Measurements from ENCODE around the gene ZNRF3.
"Not testable (repeated sequence)": the region's sequence is repeated elsewhere in the genome, so short reads cannot be mapped to it uniquely, and the experiment has no call there.

Gene ZNRF3

DNA sequence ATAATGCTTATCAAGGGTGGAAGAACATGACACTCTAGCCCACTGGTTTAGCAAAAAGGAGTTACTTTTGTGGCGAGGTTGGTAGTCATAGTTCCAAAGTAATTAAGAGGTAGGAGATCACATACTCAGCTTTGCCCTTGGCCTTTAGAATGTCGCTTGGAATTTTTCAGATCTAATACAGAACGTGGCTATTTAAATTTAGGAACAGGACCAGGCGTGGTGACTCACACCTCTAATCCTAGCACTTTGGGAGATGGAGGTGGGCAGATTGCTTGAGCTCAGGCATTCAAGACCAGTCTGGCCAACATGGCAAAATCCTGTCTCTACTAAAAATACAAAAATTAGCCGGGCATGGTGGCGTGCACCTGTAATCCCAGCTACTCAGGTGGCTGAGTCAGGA, 26.1 kb upstream of the ZNRF3 start:
- TF ChIP-seq CTCF (IDR thresholded peaks at IDR 0.05; ENCODE audit: insufficient read depth, low read length, poor library complexity, severe bottlenecking), result no peak
- no peak for TF ChIP-seq EZH2phosphoT487 (conservative IDR thresholded peaks at IDR 0.05; ENCODE audit: low read length)
- Histone ChIP-seq H3F3A (ENCODE audit: insufficient read depth) (no peaks in the 10 kb centered on the region), H3K27ac (ENCODE audit: low read depth, low read length) (no peak overlapping the region)

GRCh38 chr22:28864878-28865596, 18.3 kb upstream of the ZNRF3 start:
- Histone ChIP-seq H3K27me3 (ENCODE audit: low read length) (no peaks in the 10 kb centered on the region), H3K9me2 (replicated peaks; ENCODE audit: insufficient read depth, low read length) (no peaks in the 10 kb centered on the region)

More for the DNA sequence above, 26.1 kb upstream of the ZNRF3 start:
- Histone ChIP-seq H3K9me3 (ENCODE audit: insufficient read depth, low read length) (no peaks in the 10 kb centered on the region), H3K4me2 (ENCODE audit: low read depth, low read length, poor library complexity, severe bottlenecking) (no peak overlapping the region), H2AFZ (ENCODE audit: low read depth, low read length, severe bottlenecking) (no peak overlapping the region), H3K27me3 (ENCODE audit: low read length) (no peaks in the 10 kb centered on the region), H3K9me2 (replicated peaks; ENCODE audit: insufficient read depth, low read length) (no peaks in the 10 kb centered on the region), H4K20me1 (ENCODE audit: low read depth, low read length) (no peaks in the 10 kb centered on the region), H3K79me2 (ENCODE audit: insufficient read depth, low read length) (no peaks in the 10 kb centered on the region), H3K9ac (ENCODE audit: low read length) (no peak overlapping the region), H3K36me3 (ENCODE audit: low read length) (no peaks in the 10 kb centered on the region), H3K4me3 (ENCODE audit: insufficient read depth, low read length, poor library complexity, severe bottlenecking) (no peak overlapping the region)

DNA sequence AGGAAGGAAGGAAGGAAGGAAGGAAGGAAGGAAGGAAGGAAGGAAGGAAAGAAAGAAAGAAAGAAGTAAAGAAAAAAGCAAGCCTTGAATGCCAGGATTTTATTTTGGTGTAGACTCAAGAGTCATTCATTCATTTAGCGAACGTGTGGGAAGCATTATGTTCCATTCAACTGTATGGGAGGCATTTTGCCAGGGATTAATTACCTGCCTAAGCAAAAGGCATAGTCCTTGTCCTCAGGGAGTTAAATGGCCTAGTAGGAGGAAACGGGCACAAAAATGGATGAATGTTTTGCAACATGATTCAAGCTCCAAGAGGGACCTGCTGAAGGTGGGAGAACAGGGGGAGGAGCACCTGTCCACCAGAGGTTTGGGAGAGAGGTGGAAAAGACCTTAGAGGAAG, 16.2 kb upstream of the ZNRF3 start:
- Histone ChIP-seq H4K20me1 (ENCODE audit: low read depth, low read length) (no peaks in the 10 kb centered on the region), H3K79me2 (ENCODE audit: insufficient read depth, low read length) (no peaks in the 10 kb centered on the region), H3K4me2 (ENCODE audit: low read depth, low read length, poor library complexity, severe bottlenecking) (no peak overlapping the region), H2AFZ (ENCODE audit: low read depth, low read length, severe bottlenecking) (no peak overlapping the region), H3K27me3 (ENCODE audit: low read length) (no peaks in the 10 kb centered on the region), H3K27ac (ENCODE audit: low read depth, low read length) (no peak overlapping the region), H3K9ac (ENCODE audit: low read length) (no peak overlapping the region), H3K36me3 (ENCODE audit: low read length) (no peaks in the 10 kb centered on the region), H3F3A (ENCODE audit: insufficient read depth) (no peaks in the 10 kb centered on the region), H3K4me3 (ENCODE audit: insufficient read depth, low read length, poor library complexity, severe bottlenecking) (no peak overlapping the region), H3K9me2 (replicated peaks; ENCODE audit: insufficient read depth, low read length) (no peaks in the 10 kb centered on the region), H3K9me3 (ENCODE audit: insufficient read depth, low read length) (no peaks in the 10 kb centered on the region)
- TF ChIP-seq CTCF (IDR thresholded peaks at IDR 0.05; ENCODE audit: insufficient read depth, low read length, poor library complexity, severe bottlenecking) (no peak), EZH2phosphoT487 (conservative IDR thresholded peaks at IDR 0.05; ENCODE audit: low read length) (no peak)

More at GRCh38 chr22:28864878-28865596, 18.3 kb upstream of the ZNRF3 start:
- H3K27ac ChIP-seq (ENCODE audit: low read depth, low read length), result no peak overlapping the region
- no peaks in the 10 kb centered on the region for H4K20me1 ChIP-seq (ENCODE audit: low read depth, low read length)
- TF ChIP-seq CTCF (IDR thresholded peaks at IDR 0.05; ENCODE audit: insufficient read depth, low read length, poor library complexity, severe bottlenecking) (no peak), EZH2phosphoT487 (conservative IDR thresholded peaks at IDR 0.05; ENCODE audit: low read length) (no peak)
- no peak overlapping the region for H3K9ac ChIP-seq (ENCODE audit: low read length)
- no peak overlapping the region for H3K4me2 ChIP-seq (ENCODE audit: low read depth, low read length, poor library complexity, severe bottlenecking)
- H2AFZ ChIP-seq (ENCODE audit: low read depth, low read length, severe bottlenecking), result no peak overlapping the region
- no peaks in the 10 kb centered on the region for H3K36me3 ChIP-seq (ENCODE audit: low read length)
- no peaks in the 10 kb centered on the region for H3K9me3 ChIP-seq (ENCODE audit: insufficient read depth, low read length)
- no peak overlapping the region for H3K4me3 ChIP-seq (ENCODE audit: insufficient read depth, low read length, poor library complexity, severe bottlenecking)
- no peaks in the 10 kb centered on the region for H3K79me2 ChIP-seq (ENCODE audit: insufficient read depth, low read length)
- no peaks in the 10 kb centered on the region for H3F3A ChIP-seq (ENCODE audit: insufficient read depth)

DNA sequence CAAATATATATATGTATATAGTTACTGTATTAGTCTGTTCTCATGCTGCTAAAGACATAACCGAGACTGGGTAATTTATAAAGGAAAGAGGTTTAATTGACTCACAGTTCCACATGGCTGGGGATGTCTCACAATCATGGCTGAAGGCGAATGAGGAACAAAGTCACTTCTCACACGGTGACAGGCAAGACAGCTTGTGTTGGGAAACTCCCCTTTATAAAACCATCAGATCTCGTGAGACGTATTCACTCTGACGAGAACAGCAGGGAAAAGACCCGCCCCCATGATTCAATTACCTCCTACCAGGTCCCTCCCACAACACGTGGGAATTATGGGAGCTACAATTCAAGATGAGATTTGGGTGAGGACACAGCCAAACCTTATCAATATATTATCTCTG, 15.0 kb upstream of the ZNRF3 start:
- not testable (repeated sequence) for H3K4me3 ChIP-seq (ENCODE audit: insufficient read depth, low read length, poor library complexity, severe bottlenecking); H3K36me3 ChIP-seq (ENCODE audit: low read length); H3K4me2 ChIP-seq (ENCODE audit: low read depth, low read length, poor library complexity, severe bottlenecking); H3K27me3 ChIP-seq (ENCODE audit: low read length); H2AFZ ChIP-seq (ENCODE audit: low read depth, low read length, severe bottlenecking); H4K20me1 ChIP-seq (ENCODE audit: low read depth, low read length); H3K9me2 ChIP-seq (replicated peaks; ENCODE audit: insufficient read depth, low read length); H3K9ac ChIP-seq (ENCODE audit: low read length); H3F3A ChIP-seq (ENCODE audit: insufficient read depth); H3K27ac ChIP-seq (ENCODE audit: low read depth, low read length); H3K79me2 ChIP-seq (ENCODE audit: insufficient read depth, low read length); H3K9me3 ChIP-seq (ENCODE audit: insufficient read depth, low read length)

Data from SU-DHL-6 (cell line).